Ishikawa (cell line): ENCODE results near the gene TSR1.

Experiments used
- EGR1 ChIP-seq: IDR thresholded peaks from 2 replicates; pipeline ENCODE4 v1.6.1; 2012
- EP300 ChIP-seq: IDR thresholded peaks from 2 replicates; pipeline ENCODE4 v1.6.1; 2012; ENCODE audit warnings: borderline replicate concordance
- FOXM1 ChIP-seq: IDR thresholded peaks from 2 replicates; pipeline ENCODE4 v1.6.1; 2012; ENCODE audit warnings: low read depth, borderline replicate concordance
- RAD21 ChIP-seq: IDR thresholded peaks from 2 replicates; pipeline ENCODE4 v1.6.1; 2012; ENCODE audit warnings: low read depth
- TAF1 ChIP-seq: IDR thresholded peaks from 2 replicates; pipeline ENCODE4 v1.6.1; 2012; ENCODE audit warnings: low read depth, mild to moderate bottlenecking
- TCF12 ChIP-seq: IDR thresholded peaks from 2 replicates; pipeline ENCODE4 v1.6.1; 2012; ENCODE audit warnings: low read depth
- TEAD4 ChIP-seq: IDR thresholded peaks from 2 replicates; pipeline ENCODE4 v1.6.1; 2012
- YY1 ChIP-seq: IDR thresholded peaks from 2 replicates; pipeline ENCODE4 v1.6.1; 2012; ENCODE audit warnings: low read depth
- TF ChIP-seq, protein P1 (sequence below): IDR thresholded peaks from 2 replicates; pipeline ENCODE4 v1.6.1; 2012
- TF ChIP-seq, protein P2 (sequence below): IDR thresholded peaks from 2 replicates; pipeline ENCODE4 v1.6.1; 2012; ENCODE audit warnings: low read depth, mild to moderate bottlenecking

DNA sequence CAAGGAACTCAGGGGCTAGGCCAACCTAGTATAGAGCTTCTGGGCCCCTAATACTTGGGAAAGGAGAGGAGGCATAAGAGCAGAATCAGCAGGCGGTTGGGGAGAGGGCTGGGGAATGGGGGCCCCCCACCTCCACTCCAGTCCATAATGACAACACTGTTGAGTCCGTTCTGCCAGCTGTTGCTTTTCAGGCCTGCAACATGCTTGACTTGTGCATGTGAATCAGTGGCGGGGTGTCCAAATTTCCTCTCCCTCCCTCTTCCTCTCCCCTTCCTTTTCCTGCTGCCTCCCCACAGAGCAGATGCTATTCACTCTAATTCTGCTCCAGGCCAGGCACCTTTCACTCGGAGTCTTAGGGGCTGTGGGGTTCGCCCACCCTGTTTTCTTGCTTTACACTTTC lies 32.8 kb upstream of the TSR1 start:
- TF ChIP-seq EP300 (no peak), RAD21 (no peak), FOXM1 (no peak), EGR1 (no peak), TCF12 (no peak), TAF1 (no peak), TEAD4 (no peak), YY1 (no peak)
- TF ChIP-seq, protein P1, sequence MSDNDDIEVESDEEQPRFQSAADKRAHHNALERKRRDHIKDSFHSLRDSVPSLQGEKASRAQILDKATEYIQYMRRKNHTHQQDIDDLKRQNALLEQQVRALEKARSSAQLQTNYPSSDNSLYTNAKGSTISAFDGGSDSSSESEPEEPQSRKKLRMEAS: no peak
- TF ChIP-seq, protein P2, sequence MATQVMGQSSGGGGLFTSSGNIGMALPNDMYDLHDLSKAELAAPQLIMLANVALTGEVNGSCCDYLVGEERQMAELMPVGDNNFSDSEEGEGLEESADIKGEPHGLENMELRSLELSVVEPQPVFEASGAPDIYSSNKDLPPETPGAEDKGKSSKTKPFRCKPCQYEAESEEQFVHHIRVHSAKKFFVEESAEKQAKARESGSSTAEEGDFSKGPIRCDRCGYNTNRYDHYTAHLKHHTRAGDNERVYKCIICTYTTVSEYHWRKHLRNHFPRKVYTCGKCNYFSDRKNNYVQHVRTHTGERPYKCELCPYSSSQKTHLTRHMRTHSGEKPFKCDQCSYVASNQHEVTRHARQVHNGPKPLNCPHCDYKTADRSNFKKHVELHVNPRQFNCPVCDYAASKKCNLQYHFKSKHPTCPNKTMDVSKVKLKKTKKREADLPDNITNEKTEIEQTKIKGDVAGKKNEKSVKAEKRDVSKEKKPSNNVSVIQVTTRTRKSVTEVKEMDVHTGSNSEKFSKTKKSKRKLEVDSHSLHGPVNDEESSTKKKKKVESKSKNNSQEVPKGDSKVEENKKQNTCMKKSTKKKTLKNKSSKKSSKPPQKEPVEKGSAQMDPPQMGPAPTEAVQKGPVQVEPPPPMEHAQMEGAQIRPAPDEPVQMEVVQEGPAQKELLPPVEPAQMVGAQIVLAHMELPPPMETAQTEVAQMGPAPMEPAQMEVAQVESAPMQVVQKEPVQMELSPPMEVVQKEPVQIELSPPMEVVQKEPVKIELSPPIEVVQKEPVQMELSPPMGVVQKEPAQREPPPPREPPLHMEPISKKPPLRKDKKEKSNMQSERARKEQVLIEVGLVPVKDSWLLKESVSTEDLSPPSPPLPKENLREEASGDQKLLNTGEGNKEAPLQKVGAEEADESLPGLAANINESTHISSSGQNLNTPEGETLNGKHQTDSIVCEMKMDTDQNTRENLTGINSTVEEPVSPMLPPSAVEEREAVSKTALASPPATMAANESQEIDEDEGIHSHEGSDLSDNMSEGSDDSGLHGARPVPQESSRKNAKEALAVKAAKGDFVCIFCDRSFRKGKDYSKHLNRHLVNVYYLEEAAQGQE: no peak
